ENCODE measurements around the gene DHRS13. TPM values are rescaled to one million over a fixed set of nuclear protein-coding genes. Genes with fewer than 3 reads are reported as not detected.
"Not testable (repeated sequence)": the region's sequence is repeated elsewhere in the genome, so short reads cannot be mapped to it uniquely, and the experiment has no call there.

Gene DHRS13
- total and polyA plus RNA-seq, 2 experiments from 2014 or later, result 2.6 to 5.2 TPM

GRCh38 chr17:28938552-28938951, 35.7 kb upstream of the DHRS13 start:
- H3K4me2 ChIP-seq (ENCODE audit: unreplicated experiment), result no peak overlapping the region
- TF ChIP-seq EZH2 (IDR thresholded peaks at IDR 0.05; ENCODE audit: insufficient read depth, poor library complexity, severe bottlenecking), result no peak
- no peak for TF ChIP-seq EZH2phosphoT487 (IDR thresholded peaks at IDR 0.05; ENCODE audit: insufficient read depth, low read depth)
- no peak overlapping the region for H3K27ac ChIP-seq
- peaks cover 25% of the 10 kb centered on the region for H3F3A ChIP-seq (ENCODE audit: insufficient read depth)
- no peak overlapping the region for H3K9ac ChIP-seq
- no peaks in the 10 kb centered on the region for H3K9me2 ChIP-seq (ENCODE audit: insufficient read depth)
- H3K36me3 ChIP-seq (ENCODE audit: low read depth), result peaks cover 6% of the 10 kb centered on the region; the same call in 1 of the 2 replicates
- DNase-seq, result peak; percentile 52
- H3K79me2 ChIP-seq (ENCODE audit: insufficient read depth), result peaks cover 100% of the 10 kb centered on the region
- H4K20me1 ChIP-seq (ENCODE audit: insufficient read depth), result peaks cover 19% of the 10 kb centered on the region
- H3K9me3 ChIP-seq (ENCODE audit: low read depth), result no peaks in the 10 kb centered on the region
- no peak overlapping the region for H2AFZ ChIP-seq
- H3K27me3 ChIP-seq (replicated peaks; ENCODE audit: insufficient read depth), result no peaks in the 10 kb centered on the region
- H3K4me1 ChIP-seq (ENCODE audit: insufficient read depth), result peaks cover 30% of the 10 kb centered on the region
- in situ Hi-C loops (cut with MboI), result no loop called here
- no peak overlapping the region for H3K4me3 ChIP-seq

GRCh38 chr17:28937044-28937729, 34.3 kb upstream of the DHRS13 start:
- Histone ChIP-seq H3K27me3 (replicated peaks; ENCODE audit: insufficient read depth) (no peaks in the 10 kb centered on the region), H3K4me1 (ENCODE audit: insufficient read depth) (peaks cover 30% of the 10 kb centered on the region), H3K9me3 (ENCODE audit: low read depth) (no peaks in the 10 kb centered on the region), H4K20me1 (ENCODE audit: insufficient read depth) (peaks cover 19% of the 10 kb centered on the region), H2AFZ (no peak overlapping the region), H3K9ac (no peak overlapping the region), H3F3A (ENCODE audit: insufficient read depth) (peaks cover 18% of the 10 kb centered on the region), H3K9me2 (ENCODE audit: insufficient read depth) (no peaks in the 10 kb centered on the region), H3K4me2 (ENCODE audit: unreplicated experiment) (peak overlapping the region; percentile 12), H3K27ac (peak overlapping the region; percentile 55), H3K4me3 (no peak overlapping the region), H3K79me2 (ENCODE audit: insufficient read depth) (peaks cover 100% of the 10 kb centered on the region), H3K36me3 (ENCODE audit: low read depth) (no peaks in the 10 kb centered on the region)
- in situ Hi-C loops (cut with MboI), result no loop called here
- DNase-seq, result peak; percentile 85
- TF ChIP-seq EZH2phosphoT487 (IDR thresholded peaks at IDR 0.05; ENCODE audit: insufficient read depth, low read depth) (no peak), EZH2 (IDR thresholded peaks at IDR 0.05; ENCODE audit: insufficient read depth, poor library complexity, severe bottlenecking) (no peak)
- 32 to 35% methylated on average over 5 of the region's 5 CpGs for WGBS, 2 experiments (ENCODE audit: low coverage in 1 of 2, low lambda C conversion rate in 2 of 2, missing lambda C conversion rate in 2 of 2)

GRCh38 chr17:28935744-28936460, 33.0 kb upstream of the DHRS13 start:
- no peaks in the 10 kb centered on the region for H3K27me3 ChIP-seq (replicated peaks; ENCODE audit: insufficient read depth)
- no peaks in the 10 kb centered on the region for H3K9me3 ChIP-seq (ENCODE audit: low read depth)
- no peak overlapping the region for H2AFZ ChIP-seq
- H3K27ac ChIP-seq, result no peak overlapping the region
- DNase-seq, result no peak
- H3K79me2 ChIP-seq (ENCODE audit: insufficient read depth), result peaks cover 100% of the 10 kb centered on the region
- no peaks in the 10 kb centered on the region for H3K36me3 ChIP-seq (ENCODE audit: low read depth)
- no peak overlapping the region for H3K4me2 ChIP-seq (ENCODE audit: unreplicated experiment)
- TF ChIP-seq EZH2phosphoT487 (IDR thresholded peaks at IDR 0.05; ENCODE audit: insufficient read depth, low read depth) (no peak), EZH2 (IDR thresholded peaks at IDR 0.05; ENCODE audit: insufficient read depth, poor library complexity, severe bottlenecking) (no peak)
- no peaks in the 10 kb centered on the region for H3K9me2 ChIP-seq (ENCODE audit: insufficient read depth)
- peaks cover 30% of the 10 kb centered on the region for H3K4me1 ChIP-seq (ENCODE audit: insufficient read depth)
- H4K20me1 ChIP-seq (ENCODE audit: insufficient read depth), result peaks cover 19% of the 10 kb centered on the region
- 97% methylated on average over 8 of the region's 8 CpGs for WGBS, 2 experiments (ENCODE audit: low coverage in 1 of 2, low lambda C conversion rate in 2 of 2, missing lambda C conversion rate in 2 of 2)
- no peak overlapping the region for H3K4me3 ChIP-seq
- in situ Hi-C loops (cut with MboI), result no loop called here
- peaks cover 18% of the 10 kb centered on the region for H3F3A ChIP-seq (ENCODE audit: insufficient read depth)
- H3K9ac ChIP-seq, result no peak overlapping the region

GRCh38 chr17:28934508-28934907, 31.6 kb upstream of the DHRS13 start:
- 86 to 92% methylated on average over 8 of the region's 8 CpGs for WGBS, 2 experiments (ENCODE audit: low coverage in 1 of 2, low lambda C conversion rate in 2 of 2, missing lambda C conversion rate in 2 of 2)
- in situ Hi-C loops (cut with MboI); H2AFZ ChIP-seq: not testable (repeated sequence)

More at GRCh38 chr17:28934508-28934907, 31.6 kb upstream of the DHRS13 start:
- not testable (repeated sequence) for H3K4me3 ChIP-seq; H3K9ac ChIP-seq; H3K27me3 ChIP-seq (replicated peaks; ENCODE audit: insufficient read depth); H3K27ac ChIP-seq; DNase-seq; H3K36me3 ChIP-seq (ENCODE audit: low read depth); H3K9me2 ChIP-seq (ENCODE audit: insufficient read depth); H3K4me2 ChIP-seq (ENCODE audit: unreplicated experiment); H3K9me3 ChIP-seq (ENCODE audit: low read depth)
- H3K79me2 ChIP-seq (ENCODE audit: insufficient read depth), result peaks cover 100% of the 10 kb centered on the region
- peaks cover 18% of the 10 kb centered on the region for H4K20me1 ChIP-seq (ENCODE audit: insufficient read depth)
- peaks cover 30% of the 10 kb centered on the region for H3K4me1 ChIP-seq (ENCODE audit: insufficient read depth)
- H3F3A ChIP-seq (ENCODE audit: insufficient read depth), result peaks cover 18% of the 10 kb centered on the region

All from GM23248 (cell line).